Coronary artery (tissue), 2 donors: ENCODE data around the gene MYH14.
"Not testable (repeated sequence)": the region's sequence is repeated elsewhere in the genome, so short reads cannot be mapped to it uniquely, and the experiment has no call there.

Experiments
- DNase-seq: peaks from one replicate; pipeline ENCODE4 v3.0.0-alpha.2; 2017; ENCODE audit warnings: low spot score
- H3K27ac ChIP-seq, 2 donors: fragments of 200-600 bp; sonication (generic); one replicate each; pipeline ENCODE4 v1.5.1; 2016 to 2019
- H3K4me3 ChIP-seq: fragments of 200-600 bp; sonication (generic); 2 replicates; pipeline ENCODE4 v1.5.1; 2016; ENCODE audit warnings: mild to moderate bottlenecking, moderate library complexity
- TF ChIP-seq, protein P1 (sequence below): fragments of 200-600 bp; sonication (generic); IDR thresholded peaks from one replicate; pipeline ENCODE4 v1.5.1; 2019; ENCODE audit warnings: antibody characterized with exemption

Gene MYH14

DNA sequence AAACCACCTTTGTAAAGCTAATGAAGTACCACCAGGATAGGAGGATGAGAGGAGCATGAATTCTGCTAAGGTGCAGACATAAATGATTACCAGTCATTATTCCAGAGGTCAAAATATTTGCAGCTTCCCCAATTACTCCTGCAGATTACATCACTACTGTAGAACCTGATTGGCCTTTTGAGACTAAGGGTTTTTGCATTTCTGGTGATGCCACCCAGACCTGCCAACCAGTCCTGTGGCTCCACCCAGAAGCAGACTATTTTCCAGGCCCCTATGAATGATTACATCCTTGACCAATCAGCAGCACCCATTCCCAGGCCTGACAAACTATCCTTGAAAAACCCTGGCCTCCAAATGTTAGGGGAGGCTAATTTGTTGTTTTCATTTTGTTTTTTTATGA is 136.9 kb downstream of the MYH14 start:
- TF ChIP-seq, protein P1, sequence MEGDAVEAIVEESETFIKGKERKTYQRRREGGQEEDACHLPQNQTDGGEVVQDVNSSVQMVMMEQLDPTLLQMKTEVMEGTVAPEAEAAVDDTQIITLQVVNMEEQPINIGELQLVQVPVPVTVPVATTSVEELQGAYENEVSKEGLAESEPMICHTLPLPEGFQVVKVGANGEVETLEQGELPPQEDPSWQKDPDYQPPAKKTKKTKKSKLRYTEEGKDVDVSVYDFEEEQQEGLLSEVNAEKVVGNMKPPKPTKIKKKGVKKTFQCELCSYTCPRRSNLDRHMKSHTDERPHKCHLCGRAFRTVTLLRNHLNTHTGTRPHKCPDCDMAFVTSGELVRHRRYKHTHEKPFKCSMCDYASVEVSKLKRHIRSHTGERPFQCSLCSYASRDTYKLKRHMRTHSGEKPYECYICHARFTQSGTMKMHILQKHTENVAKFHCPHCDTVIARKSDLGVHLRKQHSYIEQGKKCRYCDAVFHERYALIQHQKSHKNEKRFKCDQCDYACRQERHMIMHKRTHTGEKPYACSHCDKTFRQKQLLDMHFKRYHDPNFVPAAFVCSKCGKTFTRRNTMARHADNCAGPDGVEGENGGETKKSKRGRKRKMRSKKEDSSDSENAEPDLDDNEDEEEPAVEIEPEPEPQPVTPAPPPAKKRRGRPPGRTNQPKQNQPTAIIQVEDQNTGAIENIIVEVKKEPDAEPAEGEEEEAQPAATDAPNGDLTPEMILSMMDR = no peak
- H3K27ac ChIP-seq = no peak overlapping the region
- no peak overlapping the region for H3K4me3 ChIP-seq
- DNase-seq = no peak

DNA sequence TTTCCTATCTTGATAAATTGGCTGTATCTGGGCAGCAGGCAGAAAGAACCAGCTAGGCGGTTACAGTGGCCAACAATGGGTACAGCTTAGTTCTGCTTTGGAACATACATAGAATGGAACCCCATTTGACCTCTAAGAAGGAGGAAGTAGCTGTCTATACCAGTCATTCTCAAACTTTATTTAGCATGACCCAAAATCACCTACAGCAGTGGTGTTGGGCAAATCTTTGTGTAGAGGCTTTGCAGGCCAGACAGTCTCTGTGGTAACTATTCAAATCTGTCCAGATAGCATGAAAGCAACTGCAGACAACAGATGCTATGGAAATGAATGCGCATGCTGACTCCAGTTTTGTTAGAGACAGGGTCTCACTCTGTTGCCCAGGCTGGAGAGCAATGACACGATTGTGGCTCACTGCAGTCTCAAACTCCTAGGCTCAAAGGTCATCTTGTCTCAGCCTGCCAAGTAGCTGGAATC is 137.7 kb downstream of the MYH14 start:
- Histone ChIP-seq H3K4me3 (no peak overlapping the region), H3K27ac (no peak overlapping the region)
- TF ChIP-seq, protein P1 = no peak
- no peak for DNase-seq

DNA sequence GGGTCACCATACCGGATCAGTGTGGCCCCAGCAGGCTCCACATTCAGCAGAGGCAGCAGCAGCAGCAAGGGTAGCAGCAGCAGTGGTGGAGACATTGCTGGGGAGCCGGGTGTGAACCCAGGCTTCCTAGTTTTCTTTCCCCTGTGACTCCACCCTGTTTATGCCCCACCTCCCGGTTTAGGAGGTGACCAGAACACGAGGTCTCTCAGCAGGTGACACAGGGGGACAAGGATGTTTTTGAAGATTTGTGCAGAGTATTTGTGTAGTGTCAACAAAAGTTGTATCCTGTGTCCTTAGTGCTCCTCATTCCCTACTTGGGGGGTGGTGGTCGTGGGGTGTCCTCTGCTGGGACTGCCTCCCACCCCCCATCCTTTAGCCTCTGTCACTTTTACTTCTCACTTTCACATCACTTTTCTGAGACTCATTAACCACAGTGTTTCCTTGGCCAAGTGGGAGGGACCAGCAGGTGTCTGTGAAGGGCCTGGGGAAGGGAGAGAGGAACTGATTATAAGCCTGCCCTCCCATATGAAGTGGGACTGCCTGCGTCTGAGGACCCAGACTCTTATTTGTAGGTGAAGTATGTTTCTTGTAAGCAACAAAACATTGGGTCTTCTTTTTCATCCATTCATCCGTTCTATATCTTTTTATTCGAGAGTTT is 141.4 kb downstream of the MYH14 start:
- no peak overlapping the region for H3K4me3 ChIP-seq

DNA sequence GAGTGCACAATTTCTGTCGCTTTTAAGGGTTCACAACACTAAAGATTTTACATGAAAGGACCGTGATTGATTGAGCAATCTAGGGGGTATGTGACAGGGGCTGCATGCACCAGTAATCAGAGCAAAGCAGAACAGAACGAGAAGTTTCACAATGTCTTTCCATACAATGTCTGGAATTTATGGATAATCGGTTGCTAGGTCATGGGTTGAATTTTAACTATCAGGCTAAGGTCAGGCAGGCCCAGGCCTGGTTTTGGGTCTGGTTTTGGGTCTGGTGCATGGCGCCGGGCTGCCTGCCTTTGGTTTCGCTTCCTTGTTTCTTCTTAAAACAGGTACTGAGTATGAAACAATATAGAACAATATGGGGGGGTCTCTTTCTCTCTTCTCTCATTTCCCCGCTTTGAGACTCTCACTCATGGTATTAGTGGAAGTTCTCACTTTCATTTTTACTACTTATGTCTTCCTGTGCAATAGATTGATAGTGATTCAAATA is 143.7 kb downstream of the MYH14 start:
- not testable (repeated sequence) for H3K27ac ChIP-seq, H3K4me3 ChIP-seq, DNase-seq

More for the DNA sequence above, 141.4 kb downstream of the MYH14 start:
- TF ChIP-seq, protein P1 = no peak
- no peak overlapping the region for H3K27ac ChIP-seq
- DNase-seq = no peak

DNA sequence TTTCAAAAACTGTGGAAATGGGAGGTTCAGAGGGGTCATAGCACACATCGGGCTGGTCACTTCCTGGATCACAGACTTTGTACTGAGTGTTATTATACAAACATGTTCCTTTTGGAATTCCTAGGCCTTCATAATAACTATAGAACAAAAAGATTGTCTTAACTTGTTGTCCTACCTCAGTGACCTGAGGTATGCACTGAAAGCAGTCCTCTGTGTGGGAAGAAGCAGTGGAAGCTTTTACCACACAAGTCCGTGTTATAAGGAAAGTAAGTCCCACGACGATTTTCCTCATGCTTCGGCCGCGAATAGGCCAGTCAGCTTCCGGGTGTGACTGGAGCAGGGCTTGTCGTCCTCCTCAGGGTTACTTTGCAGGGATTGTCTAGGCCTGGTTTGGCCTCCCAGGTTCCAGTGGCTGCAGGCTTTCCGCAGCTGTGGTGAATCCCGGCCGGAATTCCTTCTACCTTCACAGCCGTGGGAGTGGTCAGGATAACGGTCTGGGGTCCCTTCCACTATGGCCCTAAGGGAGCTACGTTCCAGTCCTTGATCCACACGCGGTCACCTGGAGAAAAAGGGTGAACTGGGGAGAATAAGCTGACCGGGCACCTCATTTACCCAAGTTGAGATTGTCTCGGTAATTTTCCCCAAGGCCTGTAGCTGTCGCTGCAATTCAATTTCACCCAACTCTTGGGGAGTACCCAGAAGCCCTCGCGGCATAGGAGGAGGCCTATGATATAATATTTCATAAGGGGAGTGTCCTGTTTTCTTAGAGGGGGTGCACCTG is 146.0 kb downstream of the MYH14 start:
- peak overlapping the region in 1 of 2 donors; percentile 28 for H3K27ac ChIP-seq

DNA sequence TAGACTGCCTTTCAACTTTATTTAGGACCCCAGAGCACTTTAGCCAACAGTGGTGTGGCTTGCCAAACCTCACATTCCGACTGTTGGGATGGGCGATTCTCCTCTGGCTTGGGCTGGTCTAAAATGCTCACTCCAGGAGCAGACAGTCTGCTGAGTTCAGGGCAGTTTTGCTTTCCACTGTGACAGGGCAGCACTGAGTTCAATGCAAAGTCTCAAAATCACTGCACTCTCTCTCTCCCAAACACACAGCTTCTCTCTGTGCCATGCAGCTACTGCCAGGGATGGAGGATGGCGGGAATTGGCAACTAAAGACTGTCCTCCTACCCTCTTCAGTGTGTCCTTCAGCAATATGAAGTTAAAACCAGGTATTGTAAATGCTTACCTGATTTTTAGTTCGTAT is 148.8 kb downstream of the MYH14 start:
- H3K27ac ChIP-seq = no peak overlapping the region
- DNase-seq = no peak
- TF ChIP-seq, protein P1 = no peak
- H3K4me3 ChIP-seq = no peak overlapping the region

More for the DNA sequence above, 146.0 kb downstream of the MYH14 start:
- no peak for DNase-seq
- H3K4me3 ChIP-seq = no peak overlapping the region
- TF ChIP-seq, protein P1 = no peak

DNA sequence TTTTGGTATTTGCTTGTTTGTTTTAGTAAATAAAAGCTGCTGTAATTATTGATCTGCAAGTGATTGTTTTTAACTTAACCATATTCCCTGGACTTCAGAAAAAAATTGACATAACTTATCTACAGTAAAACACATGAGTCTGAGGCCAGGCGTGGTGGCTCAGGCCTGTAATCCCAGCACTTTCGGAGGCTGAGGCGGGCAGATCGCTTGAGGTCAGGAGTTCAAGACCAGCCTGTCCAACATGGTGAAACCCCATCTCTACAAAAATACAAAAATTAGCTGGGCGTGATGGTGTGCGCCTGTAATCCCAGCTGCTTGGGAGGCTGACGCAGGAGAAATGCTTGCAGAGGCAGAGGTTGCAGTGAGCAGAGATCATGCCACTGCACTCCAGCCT is 150.1 kb downstream of the MYH14 start:
- DNase-seq, H3K4me3 ChIP-seq, H3K27ac ChIP-seq: not testable (repeated sequence)

DNA sequence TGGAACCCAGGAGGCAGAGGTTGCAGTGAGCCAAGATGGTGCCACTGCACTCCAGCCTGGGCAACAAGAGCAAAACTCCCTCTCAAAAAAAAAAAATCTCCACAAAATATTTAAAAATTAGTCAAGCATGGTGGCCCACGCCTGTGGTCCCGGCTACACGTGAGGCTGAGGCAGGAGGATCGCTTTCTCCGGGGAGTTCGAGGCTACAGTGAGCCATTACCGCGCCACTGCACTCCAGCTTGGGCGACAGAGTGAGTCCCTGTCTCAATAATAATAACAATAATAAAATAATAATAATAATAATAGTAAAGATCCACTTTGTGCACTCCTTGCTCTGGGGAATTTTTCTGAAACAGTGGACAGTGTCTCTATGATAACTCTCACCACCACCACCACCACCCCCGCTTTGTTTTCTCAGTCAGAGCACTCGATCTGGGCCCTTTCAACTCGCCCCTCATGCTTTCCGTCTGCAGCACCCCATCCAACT is 153.3 kb downstream of the MYH14 start:
- peak overlapping the region; percentile 71 for H3K4me3 ChIP-seq
- DNase-seq = no peak
- TF ChIP-seq, protein P1 = no peak
- no peak overlapping the region for H3K27ac ChIP-seq
